ENCODE measurements around the gene DYRK4. TPM values are rescaled to one million over a fixed set of nuclear protein-coding genes. Genes with fewer than 3 reads are reported as not detected.
A peak's percentile ranks its signal among the peaks of the same experiment; 100 is the strongest.
"Not testable (repeated sequence)": the region's sequence is repeated elsewhere in the genome, so short reads cannot be mapped to it uniquely, and the experiment has no call there.

Gene DYRK4, protein sequence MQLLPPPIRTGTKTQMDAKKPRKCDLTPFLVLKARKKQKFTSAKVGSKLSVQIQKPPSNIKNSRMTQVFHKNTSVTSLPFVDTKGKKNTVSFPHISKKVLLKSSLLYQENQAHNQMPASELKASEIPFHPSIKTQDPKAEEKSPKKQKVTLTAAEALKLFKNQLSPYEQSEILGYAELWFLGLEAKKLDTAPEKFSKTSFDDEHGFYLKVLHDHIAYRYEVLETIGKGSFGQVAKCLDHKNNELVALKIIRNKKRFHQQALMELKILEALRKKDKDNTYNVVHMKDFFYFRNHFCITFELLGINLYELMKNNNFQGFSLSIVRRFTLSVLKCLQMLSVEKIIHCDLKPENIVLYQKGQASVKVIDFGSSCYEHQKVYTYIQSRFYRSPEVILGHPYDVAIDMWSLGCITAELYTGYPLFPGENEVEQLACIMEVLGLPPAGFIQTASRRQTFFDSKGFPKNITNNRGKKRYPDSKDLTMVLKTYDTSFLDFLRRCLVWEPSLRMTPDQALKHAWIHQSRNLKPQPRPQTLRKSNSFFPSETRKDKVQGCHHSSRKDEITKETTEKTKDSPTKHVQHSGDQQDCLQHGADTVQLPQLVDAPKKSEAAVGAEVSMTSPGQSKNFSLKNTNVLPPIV
- 10 to 100 TPM; 15.2 to 23.7 (median 18.5) TPM for total RNA-seq
- 10 to 100 TPM; 38.7 to 50.2 TPM for polyA plus RNA-seq

DNA sequence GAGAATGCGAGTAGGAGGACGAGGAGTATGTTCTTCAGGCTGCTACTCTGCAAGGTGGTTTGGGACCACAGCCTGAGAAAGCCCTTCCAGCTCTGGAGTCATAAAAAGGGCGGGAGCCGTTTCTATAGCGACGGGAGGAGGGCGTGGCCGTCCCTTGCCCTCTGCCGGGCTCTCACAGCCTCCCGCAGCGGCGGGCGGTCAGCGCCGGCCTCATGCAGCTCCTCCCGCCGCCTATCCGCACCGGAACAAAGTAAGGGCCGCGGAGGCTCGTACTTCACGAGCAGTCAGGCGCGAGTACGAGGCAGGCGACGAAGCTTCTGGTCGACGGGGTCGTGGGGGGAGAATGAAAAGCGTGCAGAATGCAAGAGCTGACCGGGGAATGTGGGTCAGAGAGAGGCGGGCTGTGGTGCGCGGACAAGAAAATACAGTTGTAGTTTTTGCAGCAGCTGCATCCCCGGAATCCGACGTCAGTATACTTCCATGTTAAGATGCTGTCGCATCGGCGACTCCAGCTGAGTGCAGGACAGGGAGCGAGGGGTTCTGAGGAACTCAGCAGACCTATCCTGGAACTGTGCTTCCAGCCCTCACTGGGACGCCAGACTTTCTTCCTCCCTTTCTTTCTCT, at the start of gene DYRK4:
DYRK4 (plus strand) TSS at position 175 of the 624 bp plus-strand sequence; CDS start at position 213, 38 bp downstream.
- H3K4me3 ChIP-seq = peak within 1 kb of the TSS in 2 of 4 donors; percentile 30 to 47
- H3K27me3 ChIP-seq = no peaks in the 10 kb centered on the region
- H3K27ac ChIP-seq = no peak within 1 kb of the TSS
- intact Hi-C loops (cut with DNase I) = no loop called here
- 5 to 9% methylated on average over 44 of the region's 44 CpGs for WGBS, 2 donors
- ATAC-seq = peak; percentile 98 to 100 (median 99)
- DNase-seq = peak; percentile 67 to 86 (median 82)
- TF ChIP-seq, protein P1, sequence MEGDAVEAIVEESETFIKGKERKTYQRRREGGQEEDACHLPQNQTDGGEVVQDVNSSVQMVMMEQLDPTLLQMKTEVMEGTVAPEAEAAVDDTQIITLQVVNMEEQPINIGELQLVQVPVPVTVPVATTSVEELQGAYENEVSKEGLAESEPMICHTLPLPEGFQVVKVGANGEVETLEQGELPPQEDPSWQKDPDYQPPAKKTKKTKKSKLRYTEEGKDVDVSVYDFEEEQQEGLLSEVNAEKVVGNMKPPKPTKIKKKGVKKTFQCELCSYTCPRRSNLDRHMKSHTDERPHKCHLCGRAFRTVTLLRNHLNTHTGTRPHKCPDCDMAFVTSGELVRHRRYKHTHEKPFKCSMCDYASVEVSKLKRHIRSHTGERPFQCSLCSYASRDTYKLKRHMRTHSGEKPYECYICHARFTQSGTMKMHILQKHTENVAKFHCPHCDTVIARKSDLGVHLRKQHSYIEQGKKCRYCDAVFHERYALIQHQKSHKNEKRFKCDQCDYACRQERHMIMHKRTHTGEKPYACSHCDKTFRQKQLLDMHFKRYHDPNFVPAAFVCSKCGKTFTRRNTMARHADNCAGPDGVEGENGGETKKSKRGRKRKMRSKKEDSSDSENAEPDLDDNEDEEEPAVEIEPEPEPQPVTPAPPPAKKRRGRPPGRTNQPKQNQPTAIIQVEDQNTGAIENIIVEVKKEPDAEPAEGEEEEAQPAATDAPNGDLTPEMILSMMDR (IDR thresholded peaks at IDR 0.05) = no peak
- H3K9me3 ChIP-seq = no peaks in the 10 kb centered on the region
- peaks cover 0 to 6% (median 0%) of the 10 kb centered on the region in 3 donors for H3K4me1 ChIP-seq
- FAIRE-seq = no peak
- H3K36me3 ChIP-seq = no peaks in the 10 kb centered on the region

DNA sequence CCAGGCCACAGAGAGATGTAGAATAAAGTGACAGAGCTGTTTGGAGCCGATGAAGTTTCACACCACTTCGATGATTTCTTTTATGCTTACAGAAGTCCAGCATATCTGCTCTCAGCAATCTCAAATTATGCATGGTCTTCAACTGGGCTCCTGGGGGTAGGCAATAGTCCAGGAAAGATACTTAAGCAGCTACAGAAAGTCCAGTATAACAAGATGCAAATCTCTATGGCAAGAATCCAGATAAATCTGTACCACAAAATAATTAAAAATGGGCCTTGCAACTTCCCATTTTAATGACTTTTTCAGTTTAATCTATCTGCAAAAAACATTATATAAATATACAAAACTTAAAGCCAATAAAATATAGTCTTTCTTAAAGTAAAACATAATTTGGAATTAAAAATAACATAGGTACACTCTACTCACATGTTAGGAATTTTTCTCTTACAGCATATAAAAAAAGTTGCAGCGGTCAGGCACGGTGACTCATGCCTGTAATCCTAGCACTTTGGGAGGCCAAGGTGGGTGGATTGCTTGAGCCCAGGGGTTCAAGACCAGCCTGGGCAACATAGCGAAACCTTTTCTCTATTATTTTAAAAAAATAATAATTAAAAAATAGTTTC, 43.8 kb upstream of the DYRK4 start:
- no peaks in the 10 kb centered on the region for H3K4me1 ChIP-seq
- intact Hi-C loops (cut with DNase I) = no loop called here
- TF ChIP-seq, protein P1 (IDR thresholded peaks at IDR 0.05) = no peak
- no peaks in the 10 kb centered on the region for H3K9me3 ChIP-seq
- no peaks in the 10 kb centered on the region for H3K27me3 ChIP-seq
- FAIRE-seq (no peak), DNase-seq (no peak), ATAC-seq (no peak)
- peaks cover 0 to 11% (median 0%) of the 10 kb centered on the region in 3 donors for H3K36me3 ChIP-seq
- H3K4me3 ChIP-seq = no peak overlapping the region
- 89 to 92% methylated on average over 5 of the region's 5 CpGs for WGBS, 2 donors
- H3K27ac ChIP-seq = no peak overlapping the region

DNA sequence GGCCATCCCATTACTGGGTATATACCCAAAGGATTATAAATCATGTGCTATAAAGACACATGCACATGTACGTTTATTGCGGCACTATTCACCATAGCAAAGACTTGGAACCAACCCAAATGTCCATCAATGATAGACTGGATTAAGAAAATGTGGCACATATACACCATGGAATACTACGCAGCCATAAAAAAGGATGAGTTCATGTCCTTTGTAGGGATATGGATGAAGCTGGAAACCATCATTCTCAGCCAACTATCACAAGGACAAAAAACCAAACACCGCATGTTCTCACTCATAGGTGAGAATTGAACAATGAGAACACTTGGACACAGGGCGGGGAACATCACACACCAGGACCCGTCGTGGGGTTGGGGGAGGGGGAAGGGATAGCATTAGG, 38.6 kb upstream of the DYRK4 start:
- H3K4me3 ChIP-seq; ATAC-seq; H3K4me1 ChIP-seq; DNase-seq; H3K27me3 ChIP-seq; H3K9me3 ChIP-seq; FAIRE-seq; H3K27ac ChIP-seq; intact Hi-C loops (cut with DNase I): not testable (repeated sequence)
- H3K36me3 ChIP-seq = peaks cover 0 to 11% (median 0%) of the 10 kb centered on the region in 3 donors
- WGBS, 2 donors = 92 to 94% methylated on average over 7 of the region's 7 CpGs

DNA sequence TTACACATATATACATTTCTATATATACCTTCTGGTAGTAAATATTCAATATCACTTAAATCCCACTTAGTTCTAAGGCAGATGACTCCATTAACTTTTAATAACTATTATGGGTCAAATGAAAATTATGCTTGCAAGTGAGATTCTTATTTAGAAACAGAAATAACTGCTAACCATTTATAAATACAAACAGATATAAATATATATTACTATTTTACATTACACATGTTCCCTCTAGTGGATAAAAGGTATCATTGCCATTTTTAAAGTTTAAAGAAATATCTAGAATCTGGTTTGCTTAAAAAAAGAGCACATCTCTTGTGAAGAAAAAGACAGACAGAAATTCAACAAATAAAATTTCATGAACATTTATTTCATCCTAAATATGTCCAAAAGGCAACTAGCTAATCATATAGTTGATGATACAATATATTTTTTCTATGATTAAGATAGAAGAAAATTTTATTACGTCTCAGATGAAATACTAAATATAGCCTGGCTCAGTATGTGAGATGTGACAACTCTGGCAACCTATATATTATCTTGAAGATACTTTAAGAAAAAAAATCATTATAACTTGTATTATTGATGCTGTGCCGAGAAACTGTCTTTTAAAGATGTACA, 35.0 kb upstream of the DYRK4 start:
- Histone ChIP-seq H3K27ac (no peak overlapping the region), H3K4me1 (no peaks in the 10 kb centered on the region), H3K27me3 (no peaks in the 10 kb centered on the region), H3K36me3 (peaks cover 0 to 11% (median 0%) of the 10 kb centered on the region in 3 donors), H3K4me3 (no peak overlapping the region), H3K9me3 (no peaks in the 10 kb centered on the region)
- FAIRE-seq = peak; percentile 98
- WGBS, 2 donors = 96% methylated on average over 2 of the region's 2 CpGs
- intact Hi-C loops (cut with DNase I) = no loop called here
- TF ChIP-seq, protein P1 (IDR thresholded peaks at IDR 0.05) = peak; percentile 26 to 52 (median 40)
- ATAC-seq = no peak
- DNase-seq = no peak

All from pancreas (tissue), 10 donors.